Heart left ventricle (tissue), 16 donors: Measurements from ENCODE around the gene SF3B2. TPM values are rescaled to one million over a fixed set of nuclear protein-coding genes. Genes with fewer than 3 reads are reported as not detected.
"Not testable (repeated sequence)": the region's sequence is repeated elsewhere in the genome, so short reads cannot be mapped to it uniquely, and the experiment has no call there.

Experiments
- ATAC-seq, 4 donors: fragments of 200-7000 bp; cut with Tn5 transposase; one replicate each; pipeline ENCODE4 v1.9.1; 2020 to 2022; ENCODE audit warnings: moderate library complexity in 4 of 4, mild to moderate bottlenecking in 3 of 4, moderate number of reproducible peaks in 1 of 4
- DNase-seq, 5 donors: peaks; one replicate each; pipeline ENCODE4 v3.0.0-alpha.2; 2020
- H3K27ac ChIP-seq, 12 donors: fragments of 200-600 bp; sonication (generic) in 4 of 12; one replicate each; pipeline versions ENCODE4 v1.5.0 to v1.8.0; 2016 to 2022; ENCODE audit warnings: mild to moderate bottlenecking in 2 of 12
- H3K27me3 ChIP-seq, 9 donors: fragments of 200-600 bp; sonication (generic) in 2 of 9; one replicate each; pipeline versions ENCODE4 v1.5.1 to v1.8.0; 2016 to 2022; ENCODE audit warnings: mild to moderate bottlenecking in 3 of 9
- H3K36me3 ChIP-seq, 9 donors: fragments of 200-600 bp; sonication (generic) in 2 of 9; one replicate each; pipeline versions ENCODE4 v1.5.0 to v1.8.0; 2018 to 2022; ENCODE audit warnings: mild to moderate bottlenecking in 2 of 9
- H3K4me1 ChIP-seq, 12 donors: fragments of 200-600 bp; sonication (generic) in 4 of 12; one replicate each; pipeline versions ENCODE4 v1.5.0 to v1.8.0; 2016 to 2022; ENCODE audit warnings: mild to moderate bottlenecking in 3 of 12
- H3K4me3 ChIP-seq, 12 donors: fragments of 200-600 bp; sonication (generic) in 4 of 12; one replicate each; pipeline versions ENCODE4 v1.5.0 to v1.8.0; 2017 to 2022; ENCODE audit warnings: mild to moderate bottlenecking in 9 of 12, moderate library complexity in 4 of 12
- H3K9me3 ChIP-seq, 12 donors: fragments of 200-600 bp; sonication (generic) in 4 of 12; one replicate each; pipeline versions ENCODE4 v1.5.0 to v1.8.0; 2016 to 2022; ENCODE audit warnings: mild to moderate bottlenecking in 1 of 12
- CTCF ChIP-seq, 12 donors: fragments of 200-600 bp; sonication (generic) in 4 of 12; IDR thresholded peaks; one replicate each; pipeline versions ENCODE4 v1.5.0 to v1.8.0; 2018 to 2022; ENCODE audit warnings: antibody characterized with exemption in 12 of 12, mild to moderate bottlenecking in 5 of 12
- POLR2A ChIP-seq, 2 donors: fragments of 450-650 bp; IDR thresholded peaks; one replicate each; pipeline ENCODE4 v1.6.1; 2017; ENCODE audit warnings: antibody characterized with exemption in 2 of 2, mild to moderate bottlenecking in 2 of 2, moderate library complexity in 2 of 2
- WGBS, 4 donors: extraction: QIAGEN DNeasy Blood & Tissue Kit in 2 of 4; methylation state at CpG; one replicate each; pipeline versions ENCODE4 v1.1.5 to v1.1.7; 2013 to 2018; 5-methylcytosine and 5-hydroxymethylcytosine counted together
- intact Hi-C, 10 donors: fragments of 100-400 bp; cut with DNase I; formaldehyde crosslinking; loops; one replicate each; pipeline versions ENCODE4 v1.11.1 to v1.14.2; 2022
- polyA plus RNA-seq, 2 donors: library from polyadenylated mRNA; stranded (reverse); fragments of 200-250 nt; gene quantifications; one replicate each; pipeline ENCODE4 v1.2.3, GENCODE V29; 2013
- total RNA-seq, 9 donors: library from RNA; depleted of rRNA in 2 of 9; stranded (reverse); fragments of >200 nt in 2 of 9; fragmentation: NEBNext Ultra II Directional in 3 of 9; extraction: Animal tissue kit (Norgen Biotek cat#: 25700) in 3 of 9; gene quantifications; one replicate each; pipeline versions ENCODE4 v1.1.0 to v1.2.4, GENCODE V29; 2016 to 2023
- donor health status: ischemic (EF 13 %, LVEDD 7.1; RV severe dilation, severe dysfunction).
- donor health status: healthy with polysubstance abuse.
- donor health status: DM: no; HTN: yes; CAD: no.
- donor health status: DM: no; HTN: no; CAD: no.
- donor health status: ischemic (EF 25% LVEDD 6.9; RV normal size, moderate dysfunction).
- donor health status: ischemic (EF 25% LVEDD 5.7; RV mildly dilated, moderate dysfunction).
- donor health status: healthy.
- donor health status: DM: yes; HTN: yes; CAD: no.
- donor health status: ischemic (EF 35%, LVEDD 5.7; RV mildly dilated, moderate dysfunction).
- donor health status: nonischemic (EF 11% LVEDD 7.7; RV severe dilation, severe dysfunction).
- donor health status: DM: yes; HTN: yes; CAD: no.
- donor health status: PGD.
- donor health status: ischemic (EF 29% LVEDD 5.4; RV normal size, mild dysfunction).
- donor health status: nonischemic (EF 23%, LVEDD 6.1; RV moderate dilation, normal function).

Gene SF3B2
- total and polyA plus RNA-seq, 11 donors: 43.5 to 106 (median 79.6) TPM

- no peak overlapping the region for H3K27ac ChIP-seq
- no peak for ATAC-seq
- no peak for DNase-seq
- H3K4me3 ChIP-seq: no peak overlapping the region
- intact Hi-C loops: no loop called here
- H3K36me3 ChIP-seq: peaks cover 0 to 7% (median 0%) of the 10 kb centered on the region in 9 donors
- WGBS, 4 donors: 93 to 100% (median 95%) methylated on average over 2 of the region's 2 CpGs
- H3K4me1 ChIP-seq: peaks cover 4 to 78% (median 27%) of the 10 kb centered on the region in 12 donors
- no peaks in the 10 kb centered on the region for H3K9me3 ChIP-seq
- TF ChIP-seq CTCF (IDR thresholded peaks at IDR 0.05) (no peak), POLR2A (IDR thresholded peaks at IDR 0.05) (no peak)
- no peaks in the 10 kb centered on the region for H3K27me3 ChIP-seq
Measured at GRCh38 chr11:66109294-66109693, 57.1 kb downstream of the SF3B2 start.

GRCh38 chr11:66111158-66111557 lies 59.0 kb downstream of the SF3B2 start:
- peaks cover 0 to 6% (median 0%) of the 10 kb centered on the region in 9 donors for H3K36me3 ChIP-seq
- WGBS, 4 donors: 90 to 95% (median 93%) methylated on average over 3 of the region's 3 CpGs
- H3K4me3 ChIP-seq: no peak overlapping the region
- intact Hi-C loops: no loop called here
- DNase-seq (no peak), ATAC-seq (no peak)
- H3K4me1 ChIP-seq: peaks cover 4 to 83% (median 36%) of the 10 kb centered on the region in 12 donors
- H3K27ac ChIP-seq: no peak overlapping the region
- no peak for TF ChIP-seq POLR2A (IDR thresholded peaks at IDR 0.05)
- TF ChIP-seq CTCF (IDR thresholded peaks at IDR 0.05): no peak
- H3K9me3 ChIP-seq: no peaks in the 10 kb centered on the region
- H3K27me3 ChIP-seq: no peaks in the 10 kb centered on the region

DNA sequence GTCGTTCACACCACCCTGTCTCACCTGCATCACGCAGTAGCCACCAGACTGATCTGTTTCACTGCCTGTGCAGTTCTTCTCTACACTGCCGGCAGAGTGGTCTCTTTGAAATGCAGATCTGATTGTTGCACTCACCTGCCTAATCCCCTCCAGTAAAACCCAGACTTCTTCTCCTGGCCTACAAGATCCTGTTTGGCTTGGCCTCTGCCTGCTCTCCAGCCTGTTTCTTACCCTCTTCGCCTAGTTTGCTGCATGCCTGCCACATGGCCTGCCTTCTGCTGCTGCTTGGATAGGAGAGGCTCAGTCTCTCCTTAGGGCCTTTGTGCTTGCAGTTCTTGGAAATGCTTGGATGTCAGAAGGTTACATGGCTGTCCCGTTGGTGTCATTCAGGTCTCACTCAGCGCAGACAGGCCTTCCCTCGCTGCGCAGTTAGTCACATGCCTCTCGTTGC lies 59.9 kb downstream of the SF3B2 start:
- no peak for TF ChIP-seq POLR2A (IDR thresholded peaks at IDR 0.05)
- TF ChIP-seq CTCF (IDR thresholded peaks at IDR 0.05): no peak
- H3K9me3 ChIP-seq: no peaks in the 10 kb centered on the region
- H3K4me3 ChIP-seq: no peak overlapping the region
- H3K27ac ChIP-seq: peak overlapping the region in 6 of 12 donors; percentile 0 to 80 (median 16)
- peaks cover 4 to 83% (median 37%) of the 10 kb centered on the region in 12 donors for H3K4me1 ChIP-seq
- H3K27me3 ChIP-seq: no peaks in the 10 kb centered on the region
- intact Hi-C loops: no loop called here
- 64 to 75% (median 74%) methylated on average over 9 of the region's 9 CpGs for WGBS, 4 donors
- ATAC-seq (peak in 3 of 4 donors; percentile 21 to 47 (median 35)), DNase-seq (no peak)
- H3K36me3 ChIP-seq: no peaks in the 10 kb centered on the region

DNA sequence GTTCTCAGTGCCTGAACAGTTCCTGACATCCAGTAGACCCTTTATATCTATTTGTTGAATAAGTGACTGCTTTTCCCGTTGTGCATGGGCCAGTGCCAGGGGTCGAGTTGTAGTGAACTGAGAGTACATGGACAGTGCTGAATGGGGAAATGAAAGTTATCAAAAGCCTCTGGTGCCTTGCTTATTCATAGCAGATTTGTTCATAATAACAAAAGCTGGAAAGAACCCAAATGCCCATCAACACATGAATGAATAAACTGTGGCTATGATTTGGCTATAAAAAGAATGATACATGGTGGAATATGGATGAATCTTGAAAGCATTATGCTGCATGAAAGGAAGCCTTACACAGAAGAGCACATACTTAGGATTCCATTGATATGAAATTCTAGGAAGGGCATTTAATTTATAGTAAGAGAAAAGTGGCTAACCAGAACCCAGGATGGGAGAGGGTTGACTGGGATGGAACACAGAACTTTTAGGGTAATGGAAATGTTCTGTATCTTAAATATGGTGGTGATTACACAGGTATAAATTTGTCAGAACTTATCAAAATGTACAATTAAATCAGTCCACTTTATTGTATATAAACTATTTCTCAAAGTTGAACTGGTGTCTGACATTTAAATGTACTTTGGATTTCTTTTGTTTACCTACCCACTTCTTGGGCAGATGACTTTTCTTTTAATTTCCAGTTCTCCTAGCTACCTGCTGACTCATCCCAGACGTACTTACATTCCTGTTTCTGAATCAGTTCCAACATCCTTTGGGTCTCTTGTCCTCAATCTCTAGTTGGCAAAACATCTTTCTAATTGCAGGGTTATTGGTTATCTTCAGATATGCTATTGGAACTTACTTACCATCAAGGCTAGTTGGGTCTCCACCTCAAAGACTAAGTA lies 60.7 kb downstream of the SF3B2 start:
- TF ChIP-seq CTCF (IDR thresholded peaks at IDR 0.05) (no peak), POLR2A (IDR thresholded peaks at IDR 0.05) (no peak)
- Histone ChIP-seq H3K27me3 (no peaks in the 10 kb centered on the region), H3K27ac (peak overlapping the region in 8 of 12 donors; percentile 0 to 80 (median 14)), H3K4me3 (no peak overlapping the region), H3K4me1 (peaks cover 4 to 84% (median 31%) of the 10 kb centered on the region in 12 donors), H3K36me3 (no peaks in the 10 kb centered on the region), H3K9me3 (no peaks in the 10 kb centered on the region)
- DNase-seq (peak in 2 of 5 donors; percentile 35), ATAC-seq (peak; percentile 36 to 57 (median 46))
- intact Hi-C loops: no loop called here
- WGBS, 4 donors: 5 to 14% (median 9%) methylated on average over 3 of the region's 3 CpGs

- H3K27ac ChIP-seq: peak overlapping the region in 1 of 12 donors; percentile 82
- WGBS, 4 donors: 89 to 96% (median 92%) methylated on average over 3 of the region's 3 CpGs
- intact Hi-C loops: loop anchor here in 3 of 10 donors (5.0 kb wide), 1 partner anchor 43 kb away; the partner anchor contains the start of gene PACS1 (in 3 of the 3)
- DNase-seq, H3K4me3 ChIP-seq, ATAC-seq, H3K9me3 ChIP-seq, H3K27me3 ChIP-seq, H3K36me3 ChIP-seq: not testable (repeated sequence)
- peaks cover 6 to 91% (median 46%) of the 10 kb centered on the region in 12 donors for H3K4me1 ChIP-seq
Measured at GRCh38 chr11:66114957-66115356, 62.8 kb downstream of the SF3B2 start.
